HG03097 (cell line): Measurements from ENCODE around the gene CFD.
"Not testable (repeated sequence)": the region's sequence is repeated elsewhere in the genome, so short reads cannot be mapped to it uniquely, and the experiment has no call there.

Experiments used
- ATAC-seq: cut with Tn5 transposase; IDR thresholded peaks from one replicate; pipeline ENCODE4 v1.9.1; 2021; ENCODE audit not compliant: unreplicated experiment, low FRiP score

The CFD gene

GRCh38 chr19:887072-887471, 27.6 kb downstream of the CFD start:
- ATAC-seq: no peak

GRCh38 chr19:887599-887998, 28.1 kb downstream of the CFD start:
- ATAC-seq: no peak

GRCh38 chr19:888581-889385, 29.3 kb downstream of the CFD start:
- no peak for ATAC-seq

GRCh38 chr19:889662-890295, 30.3 kb downstream of the CFD start:
- ATAC-seq: no peak

- no peak for ATAC-seq
Measured at GRCh38 chr19:890831-891230, 31.4 kb downstream of the CFD start.

GRCh38 chr19:891421-892200, 32.1 kb downstream of the CFD start:
- not testable (repeated sequence) for ATAC-seq

GRCh38 chr19:892243-892893, 32.9 kb downstream of the CFD start:
- ATAC-seq: peak; percentile 7

- peak; percentile 80 for ATAC-seq
Measured at GRCh38 chr19:892894-893689, 33.6 kb downstream of the CFD start, which contains the start of the genes MED16 and RNU6-9. Gene MED16, minus strand, starts transcription at chr19:893187. Its CDS starts 2,056 bp downstream, at chr19:891131. Gene RNU6-9, plus strand, starts transcription at chr19:893484.

GRCh38 chr19:896434-896833, 37.0 kb downstream of the CFD start:
- ATAC-seq: no peak

- ATAC-seq: no peak
Measured at GRCh38 chr19:896999-897398, 37.5 kb downstream of the CFD start.

- no peak for ATAC-seq
Measured at GRCh38 chr19:897442-898039, 38.1 kb downstream of the CFD start.

GRCh38 chr19:898663-899062, 39.2 kb downstream of the CFD start:
- no peak for ATAC-seq

- no peak for ATAC-seq
Measured at GRCh38 chr19:899336-900042, 40.0 kb downstream of the CFD start.

GRCh38 chr19:900043-900301, 40.5 kb downstream of the CFD start:
- ATAC-seq: no peak

- no peak for ATAC-seq
Measured at GRCh38 chr19:900302-901111, 41.0 kb downstream of the CFD start.

GRCh38 chr19:901216-902092, 42.0 kb downstream of the CFD start:
- ATAC-seq: no peak

- ATAC-seq: no peak
Measured at GRCh38 chr19:902093-902370, 42.6 kb downstream of the CFD start.
